ENCODE results near the gene UGGT1. TPM values are rescaled to one million over a fixed set of nuclear protein-coding genes. Genes with fewer than 3 reads are reported as not detected.
A peak's percentile ranks its signal among the peaks of the same experiment; 100 is the strongest.

UGGT1 gene
- total RNA-seq, 1 experiment from 2014 or later: 77.5 TPM

- Histone ChIP-seq H3K4me3 (ENCODE audit: low read depth, low read length) (peak overlapping the region; percentile 71), H3K4me1 (no peaks in the 10 kb centered on the region), H3K9me3 (no peaks in the 10 kb centered on the region), H3K36me3 (ENCODE audit: control insufficient read depth, insufficient read depth, low read length) (no peaks in the 10 kb centered on the region), H3K27me3 (replicated peaks; ENCODE audit: control insufficient read depth, insufficient read depth, low read length) (no peaks in the 10 kb centered on the region)
- intact Hi-C loops (cut with micrococcal nuclease; ENCODE audit: unreplicated experiment): loop anchor here (1.0 to 10.0 kb wide), 4 partner anchors 54 to 170 kb away; partner anchors contain the start of gene UGGT1
- H3K4me3 Mint-ChIP-seq (ENCODE audit: unreplicated experiment): peak overlapping the region; percentile 73
- DNase-seq: peak; percentile 88 to 93
- no peaks in the 10 kb centered on the region for H3K4me1 Mint-ChIP-seq (ENCODE audit: low read depth, unreplicated experiment)
- BruUV-seq (replicated peaks): no TSS peak
- TF ChIP-seq CTCF (IDR thresholded peaks at IDR 0.05; ENCODE audit: insufficient read depth in 1 of 2, low read depth in 1 of 2, low read length in 1 of 2, severe bottlenecking in 1 of 2, unreplicated experiment in 1 of 2): peak; percentile 88 to 96
- POLR2A ChIA-PET: no interaction called here
- H3K27me3 Mint-ChIP-seq (ENCODE audit: insufficient read depth, unreplicated experiment): no peaks in the 10 kb centered on the region
- no peaks in the 10 kb centered on the region for H3K9me3 Mint-ChIP-seq (ENCODE audit: unreplicated experiment)
- no peaks in the 10 kb centered on the region for H3K36me3 Mint-ChIP-seq (ENCODE audit: insufficient read depth, unreplicated experiment)
- H3K27ac Mint-ChIP-seq (ENCODE audit: unreplicated experiment): no peak overlapping the region
- CTCF ChIA-PET: interaction anchor here (0.6 to 1.4 kb wide), 5 partner anchors 49 to 170 kb away, joined by 3 to 7 read pairs (median 3); no protein-coding TSS in a partner anchor
These were observed 142.2 kb downstream of the UGGT1 start for GRCh38 chr2:128232965-128233789.

- BruUV-seq (replicated peaks): no TSS peak
- Histone ChIP-seq H3K27me3 (replicated peaks; ENCODE audit: control insufficient read depth, insufficient read depth, low read length) (no peaks in the 10 kb centered on the region), H3K4me1 (no peaks in the 10 kb centered on the region), H3K4me3 (ENCODE audit: low read depth, low read length) (no peak overlapping the region; the same call in 1 of the 2 replicates), H3K9me3 (no peaks in the 10 kb centered on the region), H3K36me3 (ENCODE audit: control insufficient read depth, insufficient read depth, low read length) (no peaks in the 10 kb centered on the region)
- ChIA-PET POLR2A (interaction anchor here (0.7 kb wide), 1 partner anchor 64 kb away, joined by 8 read pairs; no protein-coding TSS in a partner anchor), CTCF (interaction anchor here (0.5 to 1.4 kb wide), 4 partner anchors 55 to 928 kb away, joined by 3 to 7 read pairs (median 4); no protein-coding TSS in a partner anchor)
- H3K27me3 Mint-ChIP-seq (ENCODE audit: insufficient read depth, unreplicated experiment): no peaks in the 10 kb centered on the region
- intact Hi-C loops (cut with micrococcal nuclease; ENCODE audit: unreplicated experiment): loop anchor here (1.0 to 10.0 kb wide), 4 partner anchors 55 to 171 kb away; partner anchors contain the start of gene UGGT1
- H3K9me3 Mint-ChIP-seq (ENCODE audit: unreplicated experiment): no peaks in the 10 kb centered on the region
- no peak for TF ChIP-seq CTCF (IDR thresholded peaks at IDR 0.05; ENCODE audit: insufficient read depth in 1 of 2, low read depth in 1 of 2, low read length in 1 of 2, severe bottlenecking in 1 of 2, unreplicated experiment in 1 of 2)
- H3K36me3 Mint-ChIP-seq (ENCODE audit: insufficient read depth, unreplicated experiment): no peaks in the 10 kb centered on the region
- DNase-seq: no peak
- H3K4me3 Mint-ChIP-seq (ENCODE audit: unreplicated experiment): peak overlapping the region; percentile 73
- no peak overlapping the region for H3K27ac Mint-ChIP-seq (ENCODE audit: unreplicated experiment)
- H3K4me1 Mint-ChIP-seq (ENCODE audit: low read depth, unreplicated experiment): no peaks in the 10 kb centered on the region
These were observed 142.9 kb downstream of the UGGT1 start for GRCh38 chr2:128233790-128234395.

- POLR2A ChIA-PET: interaction anchor here (0.7 kb wide), 1 partner anchor 65 kb away, joined by 8 read pairs; no protein-coding TSS in a partner anchor
- Histone ChIP-seq H3K4me1 (no peaks in the 10 kb centered on the region), H3K27me3 (replicated peaks; ENCODE audit: control insufficient read depth, insufficient read depth, low read length) (no peaks in the 10 kb centered on the region), H3K36me3 (ENCODE audit: control insufficient read depth, insufficient read depth, low read length) (no peaks in the 10 kb centered on the region), H3K9me3 (no peaks in the 10 kb centered on the region), H3K4me3 (ENCODE audit: low read depth, low read length) (no peak overlapping the region)
- H3K4me3 Mint-ChIP-seq (ENCODE audit: unreplicated experiment): no peak overlapping the region
- no TSS peak for BruUV-seq (replicated peaks)
- H3K27me3 Mint-ChIP-seq (ENCODE audit: insufficient read depth, unreplicated experiment): no peaks in the 10 kb centered on the region
- CTCF ChIA-PET: interaction anchor here (0.5 to 1.4 kb wide), 3 partner anchors 56 to 929 kb away, joined by 3 to 7 read pairs (median 4); no protein-coding TSS in a partner anchor
- no peaks in the 10 kb centered on the region for H3K36me3 Mint-ChIP-seq (ENCODE audit: insufficient read depth, unreplicated experiment)
- intact Hi-C loops (cut with micrococcal nuclease; ENCODE audit: unreplicated experiment): loop anchor here (10.0 kb wide), 1 partner anchor 140 kb away; the partner anchor contains the start of gene UGGT1
- no peak for TF ChIP-seq CTCF (IDR thresholded peaks at IDR 0.05; ENCODE audit: insufficient read depth in 1 of 2, low read depth in 1 of 2, low read length in 1 of 2, severe bottlenecking in 1 of 2, unreplicated experiment in 1 of 2)
- H3K4me1 Mint-ChIP-seq (ENCODE audit: low read depth, unreplicated experiment): no peaks in the 10 kb centered on the region
- no peaks in the 10 kb centered on the region for H3K9me3 Mint-ChIP-seq (ENCODE audit: unreplicated experiment)
- no peak overlapping the region for H3K27ac Mint-ChIP-seq (ENCODE audit: unreplicated experiment)
- DNase-seq: no peak
These were observed 143.6 kb downstream of the UGGT1 start for GRCh38 chr2:128234613-128235012.
